GM19438 (cell line): Measurements from ENCODE around the gene SHLD1.
"Not testable (repeated sequence)": the region's sequence is repeated elsewhere in the genome, so short reads cannot be mapped to it uniquely, and the experiment has no call there.

Experiments used
- ATAC-seq: cut with Tn5 transposase; IDR thresholded peaks from one replicate; pipeline ENCODE4 v1.9.1; 2021; ENCODE audit warnings: low read depth; ENCODE audit not compliant: unreplicated experiment

Gene SHLD1

DNA sequence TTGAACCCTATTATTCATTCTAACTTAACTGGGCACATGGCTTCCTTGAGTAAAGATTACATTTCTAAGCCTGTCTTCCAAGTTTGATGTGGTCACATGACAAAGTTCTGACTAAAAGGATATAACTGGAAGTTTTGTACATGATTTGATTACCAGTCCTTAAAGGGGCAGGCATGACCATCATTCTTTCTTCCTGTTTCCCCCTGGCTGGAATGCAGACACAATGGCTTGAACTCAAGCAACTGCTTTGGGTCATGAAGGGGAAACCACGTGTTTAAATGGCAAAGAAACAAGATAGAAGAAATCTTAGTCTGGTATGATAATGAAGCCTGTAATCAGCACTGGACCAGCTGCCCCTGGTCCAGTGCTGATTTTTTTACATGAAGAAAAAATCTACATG is 15.6 kb upstream of the SHLD1 start:
- no peak for ATAC-seq

DNA sequence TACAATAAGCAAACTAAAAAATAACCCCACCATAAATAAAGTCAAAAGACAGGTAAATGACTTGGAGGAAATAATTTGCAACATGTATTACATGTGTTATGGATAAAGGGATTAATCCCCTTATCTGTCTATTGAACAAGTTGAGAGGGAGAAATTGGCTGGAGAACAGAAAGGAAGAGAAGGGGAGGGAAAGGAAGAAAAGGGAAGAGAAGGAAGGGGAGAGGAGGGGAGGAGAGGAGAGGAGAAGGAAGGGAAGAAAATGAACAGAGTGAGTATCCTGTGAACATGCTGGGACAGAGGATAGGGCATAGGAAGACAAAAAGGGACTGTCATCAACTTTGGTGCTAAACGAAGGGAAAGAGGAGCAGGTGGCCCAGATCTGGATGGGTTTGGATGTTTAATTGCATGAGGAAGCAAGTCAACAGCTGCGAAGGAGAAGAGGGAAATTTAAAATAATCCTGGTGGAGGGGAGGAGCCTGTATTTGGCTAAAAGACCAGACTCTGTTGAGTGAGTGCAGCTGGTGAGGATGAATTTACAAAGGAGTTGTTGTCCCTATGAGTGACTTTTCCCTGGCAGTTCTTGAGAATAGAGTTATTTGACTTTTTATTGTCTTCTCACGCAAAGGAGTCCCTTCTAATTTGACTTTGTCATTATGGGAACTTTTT is 14.2 kb upstream of the SHLD1 start:
- ATAC-seq, result no peak

DNA sequence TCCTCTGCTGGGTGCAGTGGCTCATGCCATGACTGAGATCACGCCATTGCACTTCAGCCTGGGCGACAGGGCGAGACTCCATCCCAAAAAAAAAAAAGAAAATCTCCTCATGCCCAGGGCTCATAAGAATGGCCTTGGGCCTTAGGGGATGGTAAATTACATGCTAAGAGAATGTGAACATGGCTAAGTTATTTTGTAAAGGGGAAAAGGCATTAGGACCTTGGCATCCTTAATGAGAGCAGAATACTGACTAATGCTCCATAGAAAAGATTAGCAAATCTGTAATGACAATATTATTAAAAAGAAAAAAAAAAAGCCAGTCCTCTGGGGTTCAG is 12.6 kb upstream of the SHLD1 start:
- ATAC-seq, result no peak

DNA sequence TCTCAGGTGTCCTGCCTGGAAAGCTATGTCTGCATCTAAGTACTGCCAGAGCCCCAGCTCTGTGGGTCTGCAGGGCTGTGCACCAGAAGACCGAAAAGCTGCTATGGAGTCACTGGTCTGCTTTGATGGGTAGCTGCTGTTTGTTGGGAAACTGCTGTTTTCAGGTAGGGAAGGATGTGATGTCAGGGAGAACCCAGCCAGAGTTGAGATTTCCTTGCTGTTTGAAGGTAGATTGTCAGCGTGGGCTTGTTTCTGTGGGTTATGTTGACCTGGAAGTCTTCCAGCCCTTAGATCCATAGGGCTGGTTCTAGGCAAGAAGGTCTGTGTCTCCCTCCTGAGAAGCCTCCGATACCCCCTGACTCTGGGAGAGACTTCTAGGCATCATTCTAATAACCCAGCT is 12.2 kb upstream of the SHLD1 start:
- no peak for ATAC-seq

DNA sequence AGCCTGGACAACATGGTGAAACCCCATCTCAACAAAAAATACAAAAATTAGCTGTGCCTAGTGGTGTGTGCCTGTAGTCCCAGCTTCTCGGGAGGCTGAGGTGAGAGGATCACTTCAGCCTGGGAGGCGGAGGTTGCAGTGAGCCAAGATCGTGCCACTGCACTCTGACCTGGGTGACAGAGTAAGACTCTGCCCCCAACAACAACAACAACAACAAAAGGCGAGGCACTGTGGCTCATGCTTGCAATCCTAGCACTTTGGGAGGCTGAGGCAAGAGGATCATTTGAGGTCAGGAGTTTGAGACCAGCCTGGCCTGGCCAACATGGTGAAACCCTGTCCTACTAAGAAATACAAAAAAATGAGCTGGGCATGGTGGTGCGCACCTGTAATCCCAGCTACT is 9.6 kb upstream of the SHLD1 start:
- ATAC-seq, result not testable (repeated sequence)

DNA sequence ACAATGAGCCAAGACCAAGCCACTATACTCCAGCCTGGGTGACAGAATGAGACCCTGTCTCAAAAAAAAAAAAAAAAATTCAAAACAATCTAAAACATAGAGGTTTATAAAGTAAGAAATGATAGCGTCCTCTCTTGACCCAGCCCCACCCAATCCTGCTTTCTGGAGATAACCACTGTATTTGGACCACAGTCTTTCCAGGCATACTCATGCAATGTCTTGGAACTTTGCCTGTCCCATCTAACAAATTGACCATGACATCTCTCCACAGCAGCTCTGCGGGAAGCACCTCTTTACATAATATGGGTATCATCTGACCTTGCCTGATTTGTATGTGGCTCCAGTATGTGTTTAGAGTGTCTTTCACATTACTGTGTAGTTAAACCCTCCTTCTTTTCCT is 9.1 kb upstream of the SHLD1 start:
- ATAC-seq, result no peak

DNA sequence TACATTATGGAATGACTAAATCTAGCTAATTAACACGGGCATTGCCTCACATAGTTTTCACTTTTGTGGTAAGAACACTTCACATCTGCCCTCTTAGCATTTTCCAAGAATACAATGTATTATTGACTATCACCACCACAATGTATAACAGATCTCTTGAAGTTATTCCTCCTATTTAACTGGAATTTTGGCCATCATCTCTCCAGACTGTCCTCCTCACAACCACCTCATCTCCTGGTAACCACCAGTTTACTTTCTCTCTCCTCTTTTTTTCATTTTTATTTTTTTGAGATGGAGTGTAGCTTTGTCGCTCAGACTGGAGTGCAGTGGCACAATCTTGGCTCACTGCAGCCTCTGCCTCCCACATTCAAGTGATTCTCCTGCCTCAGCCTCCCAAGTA is 8.2 kb upstream of the SHLD1 start:
- ATAC-seq, result no peak

DNA sequence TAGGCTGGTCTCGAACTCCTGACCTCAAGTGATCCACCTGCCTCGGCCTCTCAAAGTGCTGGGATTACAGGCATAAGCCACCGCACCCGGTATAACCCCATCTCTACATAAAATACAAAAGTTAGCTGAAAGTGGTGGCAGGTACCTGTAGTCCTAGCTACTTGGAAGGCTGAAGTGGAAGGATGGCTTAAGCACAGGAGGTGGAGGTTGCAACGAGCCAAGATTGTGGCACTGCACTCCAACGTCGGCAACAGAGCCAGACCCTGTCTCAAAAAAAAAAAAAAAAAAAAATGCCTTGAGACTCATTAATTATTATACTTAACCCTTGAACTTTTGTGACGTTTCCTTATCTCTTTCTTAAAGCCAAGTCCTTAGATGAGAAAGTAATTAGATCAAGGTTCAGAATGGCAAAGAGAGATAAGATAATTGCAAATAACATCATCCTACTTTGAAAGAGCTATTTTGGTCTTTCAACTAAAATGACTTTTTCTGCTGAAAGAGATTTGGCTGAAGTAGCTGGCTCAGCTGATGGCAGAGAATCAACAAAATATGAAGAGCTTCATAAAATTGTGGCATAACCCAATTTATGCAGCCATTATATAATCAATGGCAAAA is 4.7 kb upstream of the SHLD1 start:
- no peak for ATAC-seq

DNA sequence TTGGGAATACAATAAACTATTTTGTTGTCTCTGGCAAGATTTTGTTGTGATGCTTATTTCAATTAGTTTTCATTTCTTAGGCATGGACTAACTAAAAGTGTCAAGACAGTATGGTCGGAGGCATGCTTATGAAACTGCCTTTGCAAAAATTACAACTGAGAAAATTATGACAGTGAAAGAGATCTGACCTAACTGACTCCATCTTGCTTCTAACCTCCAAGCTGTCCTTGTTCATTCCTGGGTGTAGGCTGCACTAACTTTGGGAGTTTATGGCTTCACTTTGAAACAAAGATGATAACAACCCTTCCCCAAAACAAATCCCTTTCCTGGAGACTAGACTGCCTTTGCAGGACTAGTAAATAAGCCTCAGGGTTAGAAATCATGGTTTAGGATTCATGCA is 4.1 kb upstream of the SHLD1 start:
- ATAC-seq, result no peak

DNA sequence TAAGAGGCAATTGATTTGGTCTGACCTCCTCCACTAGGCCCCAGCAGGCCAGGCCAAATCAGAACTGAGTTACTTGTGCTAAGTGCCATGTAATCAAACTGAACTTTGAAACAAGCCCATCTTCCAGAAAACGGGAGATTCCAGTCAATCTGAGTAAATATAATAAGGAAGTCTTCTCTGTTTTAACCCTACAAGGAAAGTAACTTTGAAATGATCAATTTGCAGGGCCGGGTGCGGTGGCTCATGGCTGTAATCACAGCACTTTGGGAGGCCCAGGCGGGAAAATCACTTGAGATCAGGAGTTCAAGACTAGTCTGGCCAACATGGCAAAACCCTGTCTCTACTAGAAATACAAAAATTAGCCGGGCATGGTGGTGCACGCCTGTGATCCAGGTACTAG is 2.0 kb upstream of the SHLD1 start:
- no peak for ATAC-seq

DNA sequence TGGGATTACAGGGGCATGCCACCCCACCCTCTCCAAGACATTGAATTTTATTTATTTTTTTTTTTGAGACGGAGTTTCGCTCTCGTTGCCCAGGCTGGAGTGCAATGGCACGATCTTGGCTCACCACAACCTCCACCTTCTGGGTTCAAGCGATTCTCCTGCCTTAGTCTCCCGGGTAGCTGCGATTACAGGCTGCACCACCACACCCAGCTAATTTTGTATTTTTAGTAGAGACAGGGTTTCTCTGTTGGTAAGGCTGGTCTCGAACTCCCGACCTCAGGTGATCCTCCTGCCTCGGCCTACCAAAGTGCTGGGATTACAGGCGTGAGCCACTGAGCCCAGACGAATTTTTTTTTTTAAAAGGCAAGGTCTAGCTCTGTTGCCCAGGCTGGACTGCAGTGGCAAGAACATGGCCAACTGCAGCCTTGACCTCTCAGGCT is 669 bp upstream of the SHLD1 start:
- not testable (repeated sequence) for ATAC-seq

DNA sequence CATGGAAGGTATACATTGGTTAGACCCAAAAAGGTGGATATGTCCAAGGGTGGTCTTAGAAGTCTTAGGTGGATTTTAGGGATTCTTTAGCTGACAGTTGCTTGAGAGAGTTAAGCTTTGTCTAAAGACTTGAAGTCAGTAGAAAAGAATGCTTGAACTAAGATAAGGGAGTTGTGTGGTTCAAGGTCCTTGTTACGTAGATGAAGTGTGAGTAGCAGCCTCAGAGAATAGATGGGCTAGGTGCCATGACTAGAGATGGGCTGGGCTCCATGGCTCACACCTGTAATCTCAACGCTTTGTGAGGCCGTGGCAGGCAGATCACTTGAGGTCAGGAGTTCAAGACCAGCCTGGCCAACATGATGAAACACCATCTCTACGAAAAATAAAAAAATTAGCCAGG is 1.7 kb downstream of the SHLD1 start:
- ATAC-seq, result no peak

DNA sequence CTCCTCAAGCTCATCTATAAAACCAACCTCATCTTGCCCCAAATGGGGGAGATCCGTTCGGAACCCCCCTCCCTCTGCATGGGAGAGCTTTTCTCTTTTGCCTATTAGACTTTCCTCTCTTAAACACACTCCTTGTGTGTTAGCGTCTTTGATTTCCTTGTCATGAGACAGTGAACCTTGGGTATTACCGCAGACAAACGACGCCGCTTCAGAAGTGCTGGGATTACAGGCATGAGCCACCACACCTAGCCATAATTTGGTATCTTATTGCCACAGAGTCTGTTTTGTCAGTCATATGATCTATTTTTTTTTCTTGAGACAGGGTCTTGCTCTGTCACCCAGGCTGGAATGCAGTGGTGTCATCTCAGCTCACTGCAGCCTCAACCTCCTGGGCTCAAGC is 3.6 kb downstream of the SHLD1 start:
- ATAC-seq, result no peak

DNA sequence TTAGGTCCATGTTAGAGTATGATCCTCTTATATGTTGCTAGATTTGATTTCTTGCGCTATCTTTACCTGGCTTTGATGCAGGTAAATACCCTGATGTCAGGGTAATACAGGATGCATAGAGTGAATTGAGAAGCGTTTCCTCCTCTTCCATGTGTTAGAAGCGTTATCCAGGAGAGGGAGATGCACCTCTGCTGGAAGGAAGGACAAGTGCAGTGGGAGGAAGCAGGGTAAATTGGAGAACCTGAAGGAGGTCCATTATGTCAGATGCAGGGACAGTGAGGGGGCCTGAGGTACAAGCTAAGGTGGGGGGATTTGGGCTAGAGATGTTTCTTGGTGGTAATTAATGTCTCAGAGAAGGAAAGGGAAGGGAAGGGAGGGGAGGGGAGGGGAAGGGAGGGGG is 7.7 kb downstream of the SHLD1 start:
- ATAC-seq, result no peak

DNA sequence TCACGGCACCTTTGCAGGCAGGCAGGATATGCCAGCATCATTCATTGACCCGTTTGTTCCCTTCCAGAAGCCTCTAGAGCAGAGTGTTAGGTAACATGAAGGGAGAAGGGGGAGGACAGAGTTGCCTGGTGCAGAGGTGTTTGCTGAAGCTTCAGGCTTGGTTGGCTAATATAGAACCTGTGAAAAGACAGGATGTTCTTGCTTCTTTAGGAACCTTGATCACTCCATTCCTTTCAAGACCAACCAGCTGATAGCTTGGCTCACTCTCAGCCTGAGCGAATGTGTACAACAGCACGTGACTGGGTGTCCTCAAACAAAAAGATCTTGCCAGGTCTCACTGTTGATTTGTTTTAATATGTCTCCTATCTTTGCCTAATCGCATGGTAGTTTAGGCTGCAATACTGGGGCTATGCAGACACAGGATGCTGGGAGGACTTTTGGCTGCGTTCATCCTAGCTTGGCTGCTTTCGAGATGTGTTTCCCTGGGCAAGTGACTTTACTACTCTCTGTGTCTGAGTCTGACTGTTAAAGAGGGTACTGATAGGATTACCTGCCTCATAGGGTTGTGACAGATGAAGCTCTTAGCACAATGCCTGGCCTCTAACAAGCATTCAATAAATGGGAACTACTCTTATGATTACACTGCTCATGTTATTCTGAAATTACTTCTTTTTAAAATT is 16.0 kb downstream of the SHLD1 start:
- ATAC-seq, result no peak

DNA sequence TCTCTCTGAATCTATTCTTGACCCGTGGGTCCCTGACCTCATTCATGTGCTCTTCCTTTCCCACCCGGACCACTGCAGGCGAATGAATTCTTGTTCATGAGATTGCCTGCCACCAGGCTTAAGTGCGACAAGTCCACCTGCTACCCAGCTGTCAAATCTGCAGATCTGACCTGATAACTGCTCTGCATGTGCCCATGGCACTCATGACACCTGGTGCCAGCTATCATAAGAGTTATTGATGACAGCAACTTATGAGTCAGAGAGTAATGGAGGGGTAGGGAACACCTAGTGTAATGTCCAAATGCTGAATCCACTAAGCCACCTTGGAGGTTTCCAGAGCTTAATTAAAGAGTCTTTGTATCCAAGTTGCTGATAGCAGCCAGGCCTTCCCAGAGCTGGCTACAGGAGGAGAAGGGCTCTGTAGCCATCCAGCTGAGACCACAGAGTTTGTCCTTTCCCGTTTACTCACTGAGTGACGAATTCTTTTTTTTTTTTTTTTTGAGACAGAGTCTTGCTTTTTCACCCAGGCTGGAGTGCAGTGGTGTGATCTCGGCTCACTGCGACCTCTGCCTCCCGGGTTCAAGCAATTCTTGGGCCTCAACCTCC is 17.4 kb downstream of the SHLD1 start:
- ATAC-seq, result no peak

DNA sequence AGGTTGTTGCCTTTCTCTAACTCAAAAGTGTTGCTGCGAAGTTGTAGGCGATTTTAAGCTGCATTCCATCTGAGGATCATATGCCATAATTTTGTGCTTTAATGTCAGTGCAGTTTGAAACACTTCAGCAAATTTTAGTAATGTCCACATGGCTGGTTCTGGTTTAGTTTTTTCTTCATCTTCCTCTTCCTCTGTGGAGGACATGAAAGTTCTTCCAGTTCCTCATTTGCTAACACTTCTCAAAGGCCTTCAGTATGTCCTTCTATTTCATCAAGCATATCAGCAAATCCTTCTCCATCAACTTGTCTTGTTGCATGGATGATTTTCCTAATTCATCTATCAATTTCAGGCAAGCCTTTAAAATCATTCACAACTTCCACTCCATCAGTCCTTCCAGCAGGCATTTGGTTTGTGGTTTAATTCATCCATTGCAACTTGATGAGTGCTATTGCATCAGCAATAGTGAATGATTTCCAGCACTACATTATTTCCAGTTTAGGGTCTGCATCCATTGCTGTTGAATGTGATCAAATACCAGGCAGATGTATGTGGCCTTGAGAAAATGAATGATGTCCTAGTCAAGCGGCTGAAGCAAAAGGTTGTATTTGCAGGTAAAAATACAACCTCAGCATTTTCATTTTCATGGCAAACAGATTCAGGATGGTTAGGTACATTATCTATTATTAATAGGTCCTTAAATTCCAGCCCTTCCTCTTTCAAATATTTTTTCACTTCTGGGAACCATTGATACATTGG is 20.2 kb downstream of the SHLD1 start:
- no peak for ATAC-seq

DNA sequence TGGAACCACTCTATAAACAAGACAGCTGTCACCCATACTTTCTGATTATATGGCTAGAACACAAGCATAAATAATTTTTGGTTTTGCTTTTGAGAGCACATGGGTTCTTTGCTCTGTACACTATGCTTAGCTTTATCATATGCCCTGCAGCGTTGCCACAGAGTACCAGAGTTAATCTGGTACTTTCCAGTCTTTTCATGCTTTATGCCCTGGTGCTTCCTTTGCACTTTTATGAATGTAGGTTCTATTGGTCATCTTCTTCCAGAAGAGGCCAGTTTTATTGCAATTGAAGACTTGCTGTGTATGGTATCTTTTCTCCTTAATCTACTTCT is 20.8 kb downstream of the SHLD1 start:
- no peak for ATAC-seq

DNA sequence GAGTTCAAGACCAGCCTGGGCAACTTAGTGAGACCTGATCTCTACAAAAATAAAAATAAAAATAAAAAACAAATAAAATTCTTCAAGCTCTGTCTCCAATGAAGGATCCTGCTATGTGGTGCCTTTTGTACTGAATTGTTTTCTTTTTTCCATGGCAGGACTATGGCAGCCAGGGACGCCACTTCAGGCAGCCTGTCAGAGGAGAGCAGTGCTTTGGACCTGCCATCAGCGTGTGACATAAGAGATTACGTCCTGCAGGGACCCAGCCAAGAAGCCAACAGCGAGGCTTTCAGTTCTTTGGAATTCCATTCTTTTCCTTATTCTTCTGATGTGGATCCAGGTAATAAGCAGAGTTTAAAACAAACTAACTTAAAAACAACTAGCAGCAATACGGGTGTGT is 22.5 kb downstream of the SHLD1 start:
- ATAC-seq, result no peak

DNA sequence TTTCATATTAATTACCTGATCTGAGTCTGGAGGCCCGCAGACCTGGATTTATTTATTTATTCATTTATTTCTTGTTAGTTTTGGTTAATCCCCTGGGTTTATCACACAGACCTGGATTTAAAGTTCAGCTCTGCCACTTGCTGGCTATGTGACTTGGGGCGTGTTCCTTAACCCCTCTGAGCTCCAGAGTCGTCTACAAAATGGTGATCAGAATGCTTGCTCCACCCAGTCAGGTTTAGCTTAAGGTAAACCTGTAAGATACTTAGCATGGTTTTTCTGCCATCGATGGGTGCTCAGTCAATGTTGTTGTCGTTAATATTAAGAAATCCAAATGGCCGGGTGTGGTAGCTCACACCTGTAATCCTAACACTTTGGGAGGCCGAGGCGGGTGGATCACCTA is 23.4 kb downstream of the SHLD1 start:
- ATAC-seq, result no peak

DNA sequence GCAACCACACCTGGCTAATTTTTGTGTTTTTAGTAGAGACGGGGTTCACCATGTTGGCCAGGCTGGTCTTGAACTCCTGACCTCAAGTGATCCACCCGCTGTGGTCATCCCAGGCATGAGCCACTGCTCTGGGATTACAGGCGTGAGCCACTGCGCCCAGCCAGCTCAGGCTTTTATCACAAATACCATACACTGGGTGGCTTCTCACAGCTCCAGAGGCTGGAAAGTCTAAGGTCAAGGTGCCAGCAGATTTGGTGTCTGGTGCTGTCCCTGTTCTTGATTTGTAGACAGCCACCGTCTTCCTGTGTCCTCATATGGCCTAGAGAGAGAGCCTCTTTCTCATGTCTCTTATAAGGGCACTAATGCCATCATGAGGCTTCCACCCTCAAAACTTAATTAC is 25.9 kb downstream of the SHLD1 start:
- no peak for ATAC-seq
